HG02884 (cell line): ENCODE measurements around the gene CD44.
A peak's percentile ranks its signal among the peaks of the same experiment; 100 is the strongest.

Experiments
- ATAC-seq: cut with Tn5 transposase; IDR thresholded peaks from one replicate; pipeline ENCODE4 v1.9.1; 2021; ENCODE audit warnings: mild to moderate bottlenecking, moderate library complexity; ENCODE audit not compliant: unreplicated experiment

The CD44 gene

GRCh38 chr11:35173011-35173511 is 34.1 kb downstream of the CD44 start:
- peak; percentile 61 for ATAC-seq

DNA sequence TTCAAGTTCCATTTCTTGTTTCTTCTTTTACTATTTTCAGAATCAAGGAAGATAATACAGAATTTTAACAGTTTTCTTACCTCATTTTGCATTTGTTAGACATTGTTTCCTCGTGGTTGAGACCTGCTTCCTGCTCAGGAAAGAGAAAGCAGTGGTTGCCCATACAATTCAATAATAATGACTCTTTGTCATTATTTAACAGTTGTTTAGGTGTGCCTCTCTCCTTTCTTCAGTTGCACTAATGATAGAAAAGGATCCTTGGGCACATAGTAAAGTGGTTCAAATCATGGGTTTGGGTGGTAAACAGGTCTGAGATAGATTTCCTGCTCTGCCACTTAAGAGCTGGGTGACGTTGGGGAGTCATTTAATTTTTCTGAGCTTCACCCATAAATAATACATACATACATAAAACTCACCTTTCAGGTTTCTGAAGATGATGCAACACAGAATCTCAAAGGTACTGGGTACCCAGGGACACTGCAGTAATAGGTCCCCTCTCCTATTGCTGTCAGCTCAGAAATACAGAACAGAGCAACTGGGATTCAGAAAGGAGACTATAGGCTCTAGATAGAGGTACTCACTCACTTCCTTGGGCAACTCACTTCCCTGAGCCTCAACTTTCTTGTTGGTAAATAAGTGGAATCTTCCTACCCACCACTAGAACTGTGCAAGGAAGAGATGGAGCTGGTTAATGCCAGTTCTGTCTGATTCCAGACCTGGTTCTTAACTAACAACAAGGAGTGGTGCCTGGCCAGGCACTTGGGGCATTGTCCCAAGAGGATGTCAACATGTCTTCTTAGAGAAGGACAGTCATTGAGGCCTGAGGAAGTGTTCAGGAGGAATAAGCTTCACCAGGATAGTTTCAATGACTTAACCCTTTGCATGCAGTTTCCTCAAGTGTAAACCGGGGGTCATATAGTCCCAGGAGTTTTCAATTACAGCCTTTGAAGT is 34.9 kb downstream of the CD44 start:
- ATAC-seq = no peak

DNA sequence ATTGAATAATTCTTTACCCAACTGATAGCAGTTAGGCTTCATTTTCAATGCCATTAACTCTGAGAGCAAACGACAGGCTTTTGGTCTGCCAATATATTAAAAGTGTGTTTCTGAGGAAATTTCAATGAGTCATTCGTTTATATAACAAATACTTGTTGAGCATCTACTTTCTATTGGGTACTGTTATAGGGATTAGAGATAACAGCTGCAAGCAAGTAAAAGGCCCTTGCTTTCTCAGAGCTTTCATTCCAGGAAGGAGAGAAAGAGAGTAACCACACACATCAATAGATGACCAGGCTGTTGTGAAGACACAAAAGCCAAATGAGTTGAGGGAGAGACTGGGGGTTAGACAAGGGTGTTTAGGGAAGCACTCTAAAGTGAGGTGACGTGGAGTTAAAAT is 35.7 kb downstream of the CD44 start:
- no peak for ATAC-seq

- ATAC-seq = no peak
These were observed 38.4 kb downstream of the CD44 start for GRCh38 chr11:35177370-35177769.

GRCh38 chr11:35178067-35178805 is 39.3 kb downstream of the CD44 start:
- no peak for ATAC-seq

DNA sequence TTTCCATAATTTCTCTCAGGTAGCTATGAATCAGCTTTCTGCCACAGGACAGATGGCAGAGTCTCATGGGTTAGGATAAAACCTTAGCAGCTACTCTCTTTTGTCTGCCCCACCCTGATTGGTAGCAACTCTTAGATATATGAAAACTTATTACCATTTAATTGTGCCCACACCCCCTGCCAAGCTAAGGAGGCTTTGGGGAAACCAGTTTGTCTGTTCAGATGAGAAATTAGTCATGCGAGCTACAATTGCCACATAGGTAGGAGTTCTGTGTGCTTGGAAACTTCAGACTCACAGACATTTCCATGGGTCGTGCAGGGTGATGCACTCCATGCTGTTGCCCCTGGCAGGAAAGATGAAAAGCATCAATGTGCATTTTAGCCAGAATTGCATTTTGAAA is 39.9 kb downstream of the CD44 start:
- no peak for ATAC-seq

DNA sequence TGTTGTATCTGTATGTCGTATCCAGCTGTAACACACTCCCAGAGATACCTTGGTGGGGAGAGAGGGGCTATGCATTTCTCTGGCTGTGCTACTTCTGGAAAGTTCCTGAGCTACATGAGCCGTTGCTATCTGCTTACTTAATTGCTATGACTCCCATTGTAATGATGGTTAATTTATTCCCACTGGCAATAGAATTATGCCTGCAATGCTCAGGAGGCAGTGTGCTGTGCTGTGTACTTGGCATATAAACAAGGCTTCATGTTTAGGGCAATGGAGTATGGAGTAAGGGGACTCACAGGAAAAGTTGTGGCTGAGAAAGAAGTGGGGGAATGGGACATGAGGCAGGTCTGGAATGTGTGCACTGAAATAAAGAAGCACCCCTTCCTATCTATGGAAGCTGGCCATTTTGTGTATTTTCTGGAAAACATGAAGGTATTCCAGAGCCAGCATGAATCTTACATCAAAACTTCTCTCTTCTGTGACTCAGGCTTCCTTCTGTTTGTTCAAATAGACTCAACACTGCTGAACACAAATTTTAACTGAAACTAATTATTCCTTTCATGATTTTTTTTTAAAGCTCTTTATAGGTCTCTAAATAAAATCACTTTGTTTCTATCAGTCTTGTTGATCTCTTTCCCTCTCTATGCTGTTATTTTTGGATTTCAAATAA is 40.6 kb downstream of the CD44 start:
- ATAC-seq = no peak

DNA sequence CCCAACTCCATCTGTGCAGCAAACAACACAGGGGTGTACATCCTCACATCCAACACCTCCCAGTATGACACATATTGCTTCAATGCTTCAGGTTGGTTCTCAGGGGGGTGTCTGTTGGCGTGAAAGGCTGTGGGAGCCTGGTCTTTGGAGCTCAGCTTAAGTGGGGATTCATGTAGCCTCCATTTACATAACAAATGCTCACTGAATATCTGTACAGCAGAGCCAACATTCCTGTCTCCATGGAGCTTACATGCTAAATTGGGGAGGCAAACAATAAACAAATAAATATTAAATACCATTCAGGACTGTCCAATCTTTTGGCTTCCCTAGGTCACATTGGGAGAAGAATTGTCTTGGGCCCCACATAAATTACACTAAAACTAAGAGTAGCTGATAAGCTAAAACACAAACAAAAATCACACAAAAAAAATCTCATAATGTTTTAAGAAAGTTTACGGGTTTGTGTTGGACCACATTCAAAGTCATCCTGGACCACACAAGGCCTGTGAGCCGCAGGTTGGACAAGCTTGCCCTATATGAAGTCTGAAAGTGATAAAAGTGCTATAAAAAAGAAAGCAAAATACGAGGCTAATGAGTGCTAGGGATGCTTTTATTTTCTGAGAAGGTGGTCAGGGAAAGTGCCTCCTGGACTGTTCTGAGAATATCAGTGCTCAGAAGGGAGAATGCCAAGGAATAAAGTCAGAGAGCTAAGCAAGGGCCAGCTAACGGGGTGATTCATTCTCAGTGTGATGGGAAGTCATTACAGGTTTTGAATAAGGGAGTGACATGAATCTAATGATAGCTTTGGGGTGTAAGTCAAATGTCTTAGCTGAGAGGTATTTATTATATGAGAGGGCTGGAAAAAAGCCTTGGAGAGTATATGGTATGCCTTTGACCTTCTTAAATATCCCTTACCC is 41.6 kb downstream of the CD44 start:
- ATAC-seq = no peak

DNA sequence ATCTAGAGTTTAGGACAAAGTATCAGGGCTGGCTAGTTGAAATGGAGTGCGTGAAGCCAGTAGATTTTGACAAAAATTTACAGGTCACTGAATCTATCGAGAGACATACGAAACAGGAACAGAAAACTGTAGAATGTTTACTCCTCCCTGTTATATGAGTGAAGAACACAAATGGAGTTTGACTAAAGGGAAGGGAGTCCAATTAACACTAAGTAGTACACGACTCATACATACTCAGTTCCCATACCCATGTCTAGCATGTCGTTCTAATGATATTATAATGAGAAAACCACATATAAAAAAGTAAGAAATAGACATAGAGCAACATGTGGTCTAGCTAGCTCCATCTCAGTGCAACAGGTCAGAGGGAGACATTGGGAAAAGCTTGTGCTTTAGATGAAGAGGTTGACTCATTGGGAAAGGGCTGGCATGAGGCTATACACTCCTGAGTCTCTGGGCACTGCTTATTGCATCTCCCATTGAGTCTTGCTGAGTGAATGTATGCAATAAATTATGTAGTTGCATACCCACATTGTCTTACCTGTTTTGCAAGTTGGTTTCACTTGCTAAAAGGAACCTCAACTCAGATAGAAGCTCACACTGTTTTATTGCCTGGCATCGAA is 43.5 kb downstream of the CD44 start:
- peak; percentile 74 for ATAC-seq

DNA sequence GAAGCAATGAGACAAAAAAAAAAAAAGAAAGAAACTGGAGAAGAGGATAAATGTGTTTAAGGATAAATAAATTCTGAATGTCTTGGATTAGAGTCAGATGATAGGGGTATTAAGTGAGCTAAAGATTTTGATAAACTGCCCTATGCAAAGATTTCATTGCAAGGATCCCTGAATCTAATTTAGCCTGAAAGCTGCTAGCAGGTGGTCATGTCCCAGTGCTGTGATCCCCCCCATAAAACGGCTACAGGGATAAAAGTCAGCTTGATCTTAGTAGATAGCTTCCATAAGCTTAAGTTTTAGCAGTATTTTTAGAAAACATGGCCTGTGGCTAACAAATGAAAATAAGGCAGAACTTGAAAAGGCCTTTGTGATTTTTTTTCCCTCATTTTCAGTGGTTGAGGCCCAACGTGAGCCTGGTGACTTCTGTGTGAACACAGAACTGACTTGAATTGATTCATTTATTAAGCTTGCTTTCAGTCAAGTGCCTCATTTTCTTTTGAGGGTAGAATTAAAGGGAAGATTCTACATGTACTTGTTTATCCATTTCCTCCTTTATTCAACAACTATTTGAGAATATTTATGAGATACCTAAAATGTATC is 44.5 kb downstream of the CD44 start:
- ATAC-seq = no peak

- no peak for ATAC-seq
These were observed 46.7 kb downstream of the CD44 start for GRCh38 chr11:35185696-35186095.

DNA sequence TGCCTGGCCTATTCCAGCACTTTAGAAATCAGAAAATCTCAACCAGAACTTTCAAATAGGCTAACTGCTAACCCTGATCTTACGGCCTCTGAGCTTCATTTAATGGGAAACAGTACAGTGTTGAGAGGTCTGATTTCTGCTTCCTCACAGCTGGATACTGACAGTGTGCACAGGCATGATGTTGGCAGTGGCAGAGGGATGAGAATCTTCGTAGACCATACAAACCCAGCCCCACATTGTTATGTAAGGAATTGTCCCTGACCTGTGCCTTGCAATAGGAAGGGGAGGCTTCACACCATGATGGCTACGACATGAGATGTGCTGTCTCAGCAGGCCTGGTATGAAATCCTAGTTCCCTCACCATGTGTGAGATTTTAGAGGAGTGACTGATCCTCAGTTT is 49.0 kb downstream of the CD44 start:
- no peak for ATAC-seq

- ATAC-seq = no peak
These were observed 51.9 kb downstream of the CD44 start for GRCh38 chr11:35190804-35191348.

GRCh38 chr11:35192347-35192746 is 53.4 kb downstream of the CD44 start:
- ATAC-seq = no peak

DNA sequence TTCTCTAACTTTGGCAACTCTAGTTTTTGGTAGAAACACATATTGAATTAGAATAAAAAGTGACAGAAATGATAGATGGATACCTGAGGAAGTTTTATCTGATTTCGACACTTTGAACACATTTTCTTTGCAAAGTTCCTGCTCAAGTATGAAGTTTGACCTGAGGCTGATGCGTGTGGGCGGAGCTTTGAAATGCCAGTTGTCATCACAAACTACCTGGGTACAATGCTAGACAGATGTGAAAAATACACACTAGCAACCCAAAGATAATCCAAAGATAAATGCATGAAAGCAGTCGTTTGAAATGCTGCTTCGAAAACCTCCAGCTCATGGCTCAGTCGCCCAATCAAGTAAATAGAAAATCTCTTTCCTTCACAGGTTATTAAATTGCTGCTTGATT is 54.8 kb downstream of the CD44 start:
- no peak for ATAC-seq

DNA sequence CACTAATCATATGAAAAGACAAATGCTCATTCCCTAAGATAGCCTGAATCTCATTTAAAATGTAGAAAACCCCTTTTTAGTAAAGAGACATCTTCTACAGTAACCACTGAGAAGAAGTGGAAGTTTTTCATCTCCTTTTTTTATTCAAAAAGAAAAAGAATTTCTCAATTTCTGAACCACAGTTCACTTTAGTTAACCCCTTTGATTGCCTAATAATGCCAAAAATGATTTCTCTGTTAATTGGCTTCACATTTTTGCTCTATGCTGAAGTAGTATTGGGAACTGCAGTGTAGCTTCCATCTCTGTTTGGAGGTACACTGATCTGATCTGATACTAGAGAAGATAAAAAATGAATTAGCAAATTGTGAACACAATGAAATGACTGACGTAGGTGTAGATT is 58.3 kb downstream of the CD44 start:
- ATAC-seq = no peak

GRCh38 chr11:35200811-35201341 is 61.9 kb downstream of the CD44 start:
- no peak for ATAC-seq

GRCh38 chr11:35204614-35205013 is 65.6 kb downstream of the CD44 start:
- ATAC-seq = no peak

DNA sequence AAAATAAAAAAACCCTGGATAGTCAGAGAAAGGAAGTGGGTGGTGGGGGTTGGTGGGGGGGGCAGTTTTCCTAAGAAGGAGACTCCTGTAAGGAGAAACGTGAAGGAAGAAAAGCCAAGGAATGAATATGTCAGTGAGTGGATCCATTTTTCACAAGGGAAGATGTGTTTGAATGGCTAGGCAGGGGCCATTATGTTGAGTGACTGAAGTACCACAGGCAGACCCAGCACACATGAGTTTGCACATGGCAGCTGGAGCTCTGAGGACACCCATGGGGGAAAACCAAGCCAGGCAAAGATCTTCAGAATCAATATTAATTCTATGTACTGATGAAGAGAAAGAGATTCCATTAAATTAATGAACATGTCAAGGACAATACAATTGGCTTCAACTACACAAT is 67.6 kb downstream of the CD44 start:
- ATAC-seq = no peak
